Neutrophil (primary cell): ENCODE results near the gene CA6.

ENCODE experiments used
- H3K27ac ChIP-seq: fragments of 200-600 bp; sonication (generic); 2 replicates; pipeline ENCODE4 v1.5.1; 2016; ENCODE audit warnings: mild to moderate bottlenecking, moderate library complexity
- H3K27me3 ChIP-seq: fragments of 200-600 bp; sonication (generic); 2 replicates; pipeline ENCODE4 v1.6.0; 2016; ENCODE audit warnings: mild to moderate bottlenecking
- H3K36me3 ChIP-seq: fragments of 200-600 bp; sonication (generic); 2 replicates; pipeline ENCODE4 v1.5.1; 2017
- H3K4me1 ChIP-seq, 2 experiments: fragments of 200-600 bp in 1 of 2; sonication (generic) in 1 of 2; 1 replicate in 1 of 2; 2 replicates in 1 of 2; pipeline versions ENCODE4 v1.5.1 to v1.6.1; 2013 to 2016; ENCODE audit warnings: low read depth in 1 of 2, low read length in 1 of 2, mild to moderate bottlenecking in 1 of 2, moderate library complexity in 1 of 2; ENCODE audit not compliant: control insufficient read depth in 1 of 2, insufficient read depth in 1 of 2
- H3K4me3 ChIP-seq, 2 experiments: fragments of 200-600 bp in 1 of 2; sonication (generic) in 1 of 2; 1 replicate in 1 of 2; 2 replicates in 1 of 2; pipeline ENCODE4 v1.5.1; 2013 to 2016; ENCODE audit warnings: low read depth in 1 of 2, low read length in 1 of 2, mild to moderate bottlenecking in 1 of 2, moderate library complexity in 1 of 2
- H3K9me3 ChIP-seq: fragments of 200-600 bp; sonication (generic); 2 replicates; pipeline ENCODE4 v1.5.1; 2016
- CTCF ChIP-seq: fragments of 200-600 bp; sonication (generic); IDR thresholded peaks from 2 replicates; pipeline ENCODE4 v1.5.1; 2016; ENCODE audit warnings: antibody characterized with exemption

Gene CA6

DNA sequence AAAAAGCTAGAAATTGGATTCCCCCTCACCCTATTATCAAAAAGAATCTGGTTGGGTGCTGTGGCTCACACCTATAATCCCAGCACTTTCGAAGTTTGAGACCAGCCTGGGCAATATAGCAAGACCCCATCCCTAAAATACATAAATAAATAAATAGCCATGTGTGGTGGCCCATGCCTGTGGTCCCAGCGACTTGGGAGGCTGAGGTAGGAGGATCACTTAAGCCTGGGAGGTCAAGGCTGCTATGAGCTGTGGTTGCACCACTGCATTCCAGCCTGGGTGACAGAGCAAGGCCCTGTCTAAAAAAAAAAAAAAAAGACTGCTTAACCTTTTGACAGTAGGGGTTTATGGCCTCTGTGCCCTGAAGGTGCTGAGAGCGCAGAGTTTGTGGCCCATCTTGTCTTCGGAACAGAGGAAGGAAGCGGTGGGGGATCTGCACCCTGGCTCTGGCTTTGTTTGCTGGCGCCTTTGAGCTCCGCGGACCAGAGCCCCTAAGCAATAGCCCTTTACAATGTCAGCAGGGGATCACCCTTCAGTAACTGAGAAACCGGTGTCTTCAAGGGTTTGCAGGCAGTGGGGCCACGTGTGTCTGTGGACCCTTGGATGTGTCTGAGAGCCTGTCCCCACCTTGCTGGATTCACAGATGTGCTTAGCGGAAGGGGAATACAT, 58.5 kb downstream of the CA6 start:
- Histone ChIP-seq H3K27ac (no peak overlapping the region), H3K4me3 (no peak overlapping the region), H3K9me3 (no peaks in the 10 kb centered on the region), H3K4me1 (peaks cover 10 to 13% of the 10 kb centered on the region in 2 experiments), H3K36me3 (no peaks in the 10 kb centered on the region), H3K27me3 (no peaks in the 10 kb centered on the region)
- no peak for TF ChIP-seq CTCF

GRCh38 chr1:9004700-9005394, 59.2 kb downstream of the CA6 start:
- H3K9me3 ChIP-seq = no peaks in the 10 kb centered on the region
- H3K27ac ChIP-seq = no peak overlapping the region
- TF ChIP-seq CTCF = peak; percentile 94
- H3K4me1 ChIP-seq = peaks cover 10 to 13% of the 10 kb centered on the region in 2 experiments
- no peak overlapping the region for H3K4me3 ChIP-seq
- no peaks in the 10 kb centered on the region for H3K36me3 ChIP-seq
- H3K27me3 ChIP-seq = no peaks in the 10 kb centered on the region

- H3K27ac ChIP-seq = no peak overlapping the region
These were observed 59.7 kb downstream of the CA6 start for GRCh38 chr1:9005395-9005708.

DNA sequence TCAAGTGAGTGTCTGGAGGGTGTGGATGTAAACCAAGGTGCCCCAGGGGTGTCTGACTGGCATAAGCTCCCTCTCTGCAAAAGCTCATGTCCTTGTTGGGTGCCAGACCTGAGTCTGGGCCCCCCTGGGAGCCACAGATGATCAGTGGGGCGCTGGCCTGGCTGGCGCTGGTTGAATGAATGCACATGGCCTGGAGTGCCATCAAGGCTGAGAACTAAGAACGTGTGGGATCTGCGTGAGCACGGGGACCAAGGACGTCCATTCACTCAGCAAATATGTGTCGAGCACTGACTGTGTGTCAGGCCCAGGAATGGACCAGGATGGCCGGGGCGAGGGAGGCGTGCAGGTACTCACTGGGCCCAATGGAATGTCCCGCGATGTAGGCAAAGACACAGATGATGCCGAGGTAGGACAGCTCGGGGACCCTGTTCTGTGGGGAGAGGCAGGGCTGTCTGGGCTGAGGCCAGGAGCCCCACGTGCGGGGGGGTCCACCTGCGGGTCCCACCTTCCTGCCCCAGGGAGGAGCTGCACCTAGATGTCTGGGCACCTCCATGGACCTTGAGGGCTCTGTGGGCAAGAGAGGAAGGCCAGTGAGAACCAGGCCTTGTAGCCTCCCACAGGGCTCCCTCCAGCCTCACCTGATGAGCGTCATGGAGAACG, 61.4 kb downstream of the CA6 start:
- Histone ChIP-seq H3K4me1 (peaks cover 26 to 29% of the 10 kb centered on the region in 2 experiments), H3K36me3 (no peaks in the 10 kb centered on the region), H3K9me3 (no peaks in the 10 kb centered on the region), H3K27me3 (no peaks in the 10 kb centered on the region), H3K4me3 (no peak overlapping the region), H3K27ac (no peak overlapping the region)
- TF ChIP-seq CTCF = no peak

More at GRCh38 chr1:9005395-9005708, 59.7 kb downstream of the CA6 start:
- H3K36me3 ChIP-seq = no peaks in the 10 kb centered on the region
- no peak overlapping the region for H3K4me3 ChIP-seq
- H3K27me3 ChIP-seq = no peaks in the 10 kb centered on the region
- no peak for TF ChIP-seq CTCF
- H3K9me3 ChIP-seq = no peaks in the 10 kb centered on the region
- peaks cover 10 to 13% of the 10 kb centered on the region in 2 experiments for H3K4me1 ChIP-seq

- no peaks in the 10 kb centered on the region for H3K36me3 ChIP-seq
- no peaks in the 10 kb centered on the region for H3K27me3 ChIP-seq
- H3K4me3 ChIP-seq = no peak overlapping the region
- peaks cover 24 to 26% of the 10 kb centered on the region in 2 experiments for H3K4me1 ChIP-seq
- H3K9me3 ChIP-seq = no peaks in the 10 kb centered on the region
- no peak overlapping the region for H3K27ac ChIP-seq
- TF ChIP-seq CTCF = no peak
These were observed 62.6 kb downstream of the CA6 start for GRCh38 chr1:9008236-9008635.
